ENCODE data around the gene PRKCE. TPM values are rescaled to one million over a fixed set of nuclear protein-coding genes. Genes with fewer than 3 reads are reported as not detected.
A peak's percentile ranks its signal among the peaks of the same experiment; 100 is the strongest.

PRKCE gene
- total RNA-seq, 1 donor from 2014 or later, result 12.0 TPM

DNA sequence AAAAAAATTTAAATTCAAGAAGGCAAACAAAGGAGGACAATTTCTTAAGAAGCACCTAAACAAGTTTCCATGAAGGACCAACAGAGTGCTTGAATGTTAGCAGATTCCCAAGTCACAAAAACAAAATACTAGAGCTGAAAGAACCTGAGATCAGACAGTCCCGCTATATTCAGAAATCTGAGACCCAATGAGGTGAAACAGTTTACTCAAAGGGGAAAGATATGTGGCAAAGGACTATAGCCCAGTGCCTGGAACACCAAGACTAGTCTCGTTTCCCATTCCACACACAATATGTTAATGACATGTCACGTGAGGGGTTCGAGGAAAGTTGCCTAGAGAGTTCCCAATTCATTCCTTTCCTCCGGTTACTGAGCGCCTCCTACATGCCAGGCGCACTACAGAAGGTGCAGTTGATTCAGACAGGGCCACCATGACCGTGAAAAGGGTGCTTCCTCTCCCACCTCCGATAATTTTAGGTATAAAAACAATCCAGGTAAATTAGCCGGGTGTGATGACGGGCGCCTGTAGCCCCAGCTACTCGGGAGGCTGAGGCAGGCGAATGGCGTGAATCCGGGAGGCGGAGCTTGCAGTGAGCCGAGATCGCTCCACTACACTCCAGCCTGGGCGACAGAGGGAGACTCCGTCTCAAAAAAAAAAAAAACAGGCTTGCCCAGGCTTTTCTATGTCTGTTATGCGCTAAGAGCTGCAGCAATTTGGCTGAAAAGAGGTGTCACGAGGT, 41.0 kb upstream of the PRKCE start:
- Mint-ChIP-seq H3K4me1 (ENCODE audit: low read depth) (peaks cover 44% of the 10 kb centered on the region), H3K27me3 (ENCODE audit: low read depth) (no peaks in the 10 kb centered on the region), H3K36me3 (ENCODE audit: low read depth) (no peaks in the 10 kb centered on the region), H3K4me3 (ENCODE audit: unreplicated experiment) (peak overlapping the region; percentile 98), H3K27ac (ENCODE audit: unreplicated experiment) (peak overlapping the region; percentile 98), H3K9me3 (ENCODE audit: low read depth) (no peaks in the 10 kb centered on the region)
- TF ChIP-seq, protein P1, sequence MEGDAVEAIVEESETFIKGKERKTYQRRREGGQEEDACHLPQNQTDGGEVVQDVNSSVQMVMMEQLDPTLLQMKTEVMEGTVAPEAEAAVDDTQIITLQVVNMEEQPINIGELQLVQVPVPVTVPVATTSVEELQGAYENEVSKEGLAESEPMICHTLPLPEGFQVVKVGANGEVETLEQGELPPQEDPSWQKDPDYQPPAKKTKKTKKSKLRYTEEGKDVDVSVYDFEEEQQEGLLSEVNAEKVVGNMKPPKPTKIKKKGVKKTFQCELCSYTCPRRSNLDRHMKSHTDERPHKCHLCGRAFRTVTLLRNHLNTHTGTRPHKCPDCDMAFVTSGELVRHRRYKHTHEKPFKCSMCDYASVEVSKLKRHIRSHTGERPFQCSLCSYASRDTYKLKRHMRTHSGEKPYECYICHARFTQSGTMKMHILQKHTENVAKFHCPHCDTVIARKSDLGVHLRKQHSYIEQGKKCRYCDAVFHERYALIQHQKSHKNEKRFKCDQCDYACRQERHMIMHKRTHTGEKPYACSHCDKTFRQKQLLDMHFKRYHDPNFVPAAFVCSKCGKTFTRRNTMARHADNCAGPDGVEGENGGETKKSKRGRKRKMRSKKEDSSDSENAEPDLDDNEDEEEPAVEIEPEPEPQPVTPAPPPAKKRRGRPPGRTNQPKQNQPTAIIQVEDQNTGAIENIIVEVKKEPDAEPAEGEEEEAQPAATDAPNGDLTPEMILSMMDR (IDR thresholded peaks at IDR 0.05), result peak; percentile 79
- no peak for DNase-seq (ENCODE audit: low spot score)

DNA sequence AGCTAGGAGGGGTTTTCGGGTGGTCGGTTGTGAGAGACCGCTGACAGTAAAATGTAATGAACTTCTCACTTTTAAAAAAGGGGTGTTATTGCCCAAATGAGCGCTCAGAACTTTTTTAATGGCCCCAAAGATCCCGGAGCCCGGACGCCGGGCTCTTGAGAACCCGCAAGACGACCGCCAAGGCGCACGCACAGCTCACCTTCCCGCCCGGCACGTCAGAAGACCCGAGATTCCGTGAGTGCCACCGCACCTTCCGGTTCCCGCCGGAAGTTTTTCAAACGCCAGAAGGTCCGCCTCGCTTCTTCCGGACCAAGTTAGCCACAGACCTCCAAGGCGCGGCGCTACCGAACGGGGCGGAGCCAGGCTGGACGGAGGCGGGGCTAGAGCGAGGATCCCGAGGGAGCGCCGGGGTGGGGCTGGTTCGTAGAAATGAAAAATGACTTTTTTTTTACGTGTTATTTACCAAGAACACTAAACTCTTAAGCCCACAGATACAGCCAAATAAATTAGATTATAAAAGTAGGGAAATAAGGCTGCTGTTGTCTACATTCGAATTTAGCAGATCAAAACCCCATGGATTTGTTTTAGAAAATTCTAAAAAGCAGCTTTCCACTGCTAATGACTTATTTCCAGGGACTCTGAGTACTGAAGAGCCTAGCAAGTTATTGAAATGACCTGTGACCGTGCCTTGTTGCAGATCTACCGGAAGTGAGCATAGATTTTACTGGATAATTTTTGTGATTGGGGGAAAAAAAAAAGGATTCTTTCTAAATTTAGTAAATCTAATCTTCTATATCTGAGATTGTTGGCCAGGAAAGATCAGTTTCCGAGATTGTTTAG, 40.2 kb upstream of the PRKCE start, which contains the start of gene SRBD1:
SRBD1 (minus strand) TSS at position 248 of the 840 bp plus-strand sequence. CDS start 5,826 bp downstream, outside the sequence.
- Mint-ChIP-seq H3K4me3 (ENCODE audit: unreplicated experiment) (peak within 1 kb of the TSS; percentile 98), H3K27me3 (ENCODE audit: low read depth) (no peaks in the 10 kb centered on the region), H3K9me3 (ENCODE audit: low read depth) (no peaks in the 10 kb centered on the region), H3K4me1 (ENCODE audit: low read depth) (peaks cover 44% of the 10 kb centered on the region), H3K36me3 (ENCODE audit: low read depth) (no peaks in the 10 kb centered on the region), H3K27ac (ENCODE audit: unreplicated experiment) (peak within 1 kb of the TSS; percentile 98)
- DNase-seq (ENCODE audit: low spot score), result peak; percentile 95
- TF ChIP-seq, protein P1 (IDR thresholded peaks at IDR 0.05), result no peak

DNA sequence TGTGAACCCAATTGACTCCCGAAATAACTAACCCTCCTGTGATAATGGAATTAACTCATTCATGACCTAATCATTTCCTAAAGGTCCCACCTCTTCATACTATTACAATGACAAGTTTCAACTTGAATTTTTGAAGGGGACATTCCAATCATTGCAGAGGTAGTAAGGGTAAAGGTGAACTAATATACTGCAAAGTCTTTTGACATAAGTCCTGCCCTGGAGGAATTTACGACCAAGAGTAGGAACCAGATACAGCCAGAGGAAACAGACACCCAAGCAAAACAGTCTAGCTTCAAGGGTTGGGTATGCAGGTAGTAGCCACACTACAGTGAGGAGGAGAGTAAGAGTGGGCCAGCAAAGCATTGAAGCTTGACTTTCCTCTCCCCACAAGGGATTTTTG, 39.2 kb upstream of the PRKCE start:
- no peaks in the 10 kb centered on the region for H3K27me3 Mint-ChIP-seq (ENCODE audit: low read depth)
- peaks cover 52% of the 10 kb centered on the region for H3K4me1 Mint-ChIP-seq (ENCODE audit: low read depth)
- H3K4me3 Mint-ChIP-seq (ENCODE audit: unreplicated experiment), result no peak overlapping the region
- no peaks in the 10 kb centered on the region for H3K9me3 Mint-ChIP-seq (ENCODE audit: low read depth)
- H3K36me3 Mint-ChIP-seq (ENCODE audit: low read depth), result no peaks in the 10 kb centered on the region
- DNase-seq (ENCODE audit: low spot score), result no peak
- TF ChIP-seq, protein P1 (IDR thresholded peaks at IDR 0.05), result no peak
- no peak overlapping the region for H3K27ac Mint-ChIP-seq (ENCODE audit: unreplicated experiment)

DNA sequence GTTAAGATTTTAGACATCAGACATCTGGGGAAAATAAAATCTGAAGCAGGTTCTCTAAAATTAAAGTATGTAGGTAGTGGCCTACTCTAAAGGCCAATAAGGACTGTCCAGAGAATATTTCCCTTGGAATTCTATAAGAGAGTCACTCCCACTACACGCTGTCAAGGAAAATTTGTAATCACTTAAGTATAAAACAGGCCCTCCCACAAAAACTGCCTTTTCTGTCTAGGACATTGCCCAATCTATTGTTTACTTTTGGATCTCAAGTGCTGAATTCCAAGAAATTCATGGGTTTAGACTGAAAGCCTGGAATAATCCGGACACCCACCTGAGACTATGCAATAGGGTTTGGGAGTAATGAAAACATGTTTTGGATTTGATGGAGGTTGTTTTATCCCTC, 38.7 kb upstream of the PRKCE start:
- H3K27ac Mint-ChIP-seq (ENCODE audit: unreplicated experiment), result no peak overlapping the region
- no peak for DNase-seq (ENCODE audit: low spot score)
- TF ChIP-seq, protein P1 (IDR thresholded peaks at IDR 0.05), result no peak

DNA sequence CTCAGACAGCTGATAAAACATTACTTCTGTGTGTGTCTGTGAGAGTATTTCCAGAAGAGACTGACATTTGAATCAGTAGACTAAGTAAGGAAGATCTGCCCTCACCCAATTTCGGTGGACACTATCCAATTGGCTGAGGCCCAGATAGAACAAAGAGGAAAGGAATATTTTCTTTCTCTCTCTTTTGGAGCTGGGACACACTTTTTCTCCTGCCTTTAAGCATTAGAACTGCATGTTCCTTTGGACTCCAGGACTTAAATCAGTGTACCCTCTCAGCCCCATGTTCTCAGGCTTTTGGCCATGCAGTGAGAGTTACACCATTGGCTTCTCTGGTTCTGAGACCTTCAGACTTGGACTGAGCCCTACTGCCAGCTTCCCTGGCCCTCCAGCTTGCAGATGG, 37.1 kb upstream of the PRKCE start:
- no peak for DNase-seq (ENCODE audit: low spot score)
- no peaks in the 10 kb centered on the region for H3K9me3 Mint-ChIP-seq (ENCODE audit: low read depth)
- no peaks in the 10 kb centered on the region for H3K27me3 Mint-ChIP-seq (ENCODE audit: low read depth)
- TF ChIP-seq, protein P1 (IDR thresholded peaks at IDR 0.05), result no peak
- H3K4me1 Mint-ChIP-seq (ENCODE audit: low read depth), result peaks cover 45% of the 10 kb centered on the region
- no peak overlapping the region for H3K27ac Mint-ChIP-seq (ENCODE audit: unreplicated experiment)
- H3K4me3 Mint-ChIP-seq (ENCODE audit: unreplicated experiment), result no peak overlapping the region
- no peaks in the 10 kb centered on the region for H3K36me3 Mint-ChIP-seq (ENCODE audit: low read depth)

More for the DNA sequence above, 38.7 kb upstream of the PRKCE start:
- Mint-ChIP-seq H3K27me3 (ENCODE audit: low read depth) (no peaks in the 10 kb centered on the region), H3K36me3 (ENCODE audit: low read depth) (no peaks in the 10 kb centered on the region), H3K9me3 (ENCODE audit: low read depth) (no peaks in the 10 kb centered on the region), H3K4me3 (ENCODE audit: unreplicated experiment) (no peak overlapping the region), H3K4me1 (ENCODE audit: low read depth) (peaks cover 51% of the 10 kb centered on the region)
